Uterus (tissue), 2 donors: ENCODE results near the gene TIMM44.

Experiments
- CTCF ChIP-seq, 4 experiments: fragments of 200-600 bp in 2 of 4; fragments of 450-650 bp in 2 of 4; sonication (generic) in 2 of 4; IDR thresholded peaks; one replicate each; pipeline ENCODE4 v1.5.1; 2016 to 2019; ENCODE audit warnings: antibody characterized with exemption in 4 of 4, mild to moderate bottlenecking in 2 of 4, moderate library complexity in 1 of 4
- POLR2A ChIP-seq, 2 donors: fragments of 450-650 bp; IDR thresholded peaks; one replicate each; pipeline ENCODE4 v1.6.1; 2016; ENCODE audit warnings: antibody characterized with exemption in 2 of 2, mild to moderate bottlenecking in 1 of 2, moderate library complexity in 1 of 2

DNA sequence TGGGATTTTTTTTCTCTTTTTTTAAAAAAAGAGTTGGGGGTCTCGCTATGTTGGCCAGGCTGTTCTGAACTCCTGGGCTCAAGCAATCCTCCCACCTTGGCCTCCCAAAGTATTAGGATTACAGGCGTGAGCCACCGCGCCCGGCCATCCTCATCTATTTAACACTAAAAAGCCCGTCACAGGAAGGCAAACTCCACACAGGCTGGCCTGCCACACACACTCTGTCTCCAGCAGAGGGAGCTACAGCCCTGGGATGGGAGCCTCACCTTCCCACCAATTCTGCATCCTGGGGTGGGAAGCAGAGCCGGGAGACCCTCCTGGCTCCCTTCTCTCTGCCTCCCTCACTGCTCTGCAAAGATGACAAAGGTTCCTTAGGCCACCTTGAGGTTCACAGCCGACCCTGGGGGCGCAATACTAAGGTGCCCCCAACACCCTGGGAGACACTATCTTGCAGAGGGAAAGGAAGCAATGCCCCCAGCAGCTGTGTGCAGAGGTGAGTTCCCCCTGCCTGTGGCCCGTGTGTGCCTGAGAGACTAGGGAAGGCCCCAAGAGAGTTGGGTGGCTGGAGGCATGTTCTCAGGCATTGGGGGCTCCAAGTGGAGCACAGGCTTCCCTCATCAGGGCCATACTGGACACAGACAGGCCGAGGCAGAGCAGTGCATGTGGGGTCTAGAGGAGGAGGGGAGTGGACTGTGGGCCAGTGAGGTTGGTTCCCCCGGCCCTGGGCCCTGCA is 27.4 kb upstream of the TIMM44 start:
- TF ChIP-seq CTCF (IDR thresholded peaks at IDR 0.05), result peak in 3 of 4 experiments; percentile 17 to 44 (median 40)
- no peak for TF ChIP-seq POLR2A (IDR thresholded peaks at IDR 0.05)
